Hepatocyte (in vitro differentiated cells): ENCODE results near the gene SHQ1.

Experiments used
- CTCF ChIP-seq: fragments of 200-600 bp; sonication (generic); IDR thresholded peaks from 2 replicates; pipeline ENCODE4 v1.5.1; 2016; ENCODE audit warnings: antibody characterized with exemption, mild to moderate bottlenecking; ENCODE audit not compliant: poor library complexity
- EZH2 ChIP-seq: fragments of 200-600 bp; sonication (generic); IDR thresholded peaks from 2 replicates; pipeline ENCODE4 v1.6.1; 2016; ENCODE audit warnings: antibody characterized with exemption, mild to moderate bottlenecking, borderline replicate concordance
- EZH2phosphoT487 ChIP-seq: fragments of 200-600 bp; sonication (generic); IDR thresholded peaks from one replicate; pipeline ENCODE4 v1.6.1; 2018; ENCODE audit warnings: antibody characterized with exemption, mild to moderate bottlenecking, low read depth, moderate library complexity; ENCODE audit not compliant: unreplicated experiment, severe bottlenecking

GRCh38 chr3:72803573-72803972 lies 44.7 kb downstream of the SHQ1 start:
- no peak for TF ChIP-seq CTCF
- no peak for TF ChIP-seq EZH2
- no peak for TF ChIP-seq EZH2phosphoT487
